ENCODE results near the gene ZNF487. TPM values are rescaled to one million over a fixed set of nuclear protein-coding genes. Genes with fewer than 3 reads are reported as not detected.

Gene ZNF487
- total and polyA plus RNA-seq, 2 of the 13 experiments (the other 11 are each of a cell fraction or from before 2014, with no cell fraction given), result 7.4 to 8.8 TPM

- peak; percentile 47; the same call in 1 of the 2 replicates for TF ChIP-seq ATM (IDR thresholded peaks at IDR 0.05; ENCODE audit: borderline replicate concordance)
- TF ChIP-seq ZNF317 (CRISPR knock-in tag; IDR thresholded peaks at IDR 0.05), result peak; percentile 92
- peak; percentile 96 for TF ChIP-seq MED13 (CRISPR knock-in tag; IDR thresholded peaks at IDR 0.05)
- peak in 1 of 2 experiments; percentile 90; a peak in 2 of 4 replicates for TF ChIP-seq ATF4 (CRISPR knock-in tag; IDR thresholded peaks at IDR 0.05)
- TF ChIP-seq MEIS2 (CRISPR knock-in tag; IDR thresholded peaks at IDR 0.05), result peak; percentile 93
- TF ChIP-seq ZBTB7A (CRISPR knock-in tag; IDR thresholded peaks at IDR 0.05), result peak; percentile 95
- peak; percentile 89 for TF ChIP-seq ZNF777 (CRISPR knock-in tag; IDR thresholded peaks at IDR 0.05)
- no peak for TF ChIP-seq ZNF468 (CRISPR knock-in tag; IDR thresholded peaks at IDR 0.05)
- peak; percentile 32 for TF ChIP-seq STAG1 (CRISPR knock-in tag; IDR thresholded peaks at IDR 0.05)
- peak; percentile 91 for TF ChIP-seq FOXA3 (CRISPR knock-in tag; IDR thresholded peaks at IDR 0.05)
- TF ChIP-seq NR2F2 (IDR thresholded peaks at IDR 0.05; ENCODE audit: borderline replicate concordance, low read depth), result peak; percentile 56; the same call in 1 of the 2 replicates
- TF ChIP-seq EZH2 (conservative IDR thresholded peaks at IDR 0.05; ENCODE audit: low read depth, low read length), result no peak
- TF ChIP-seq ZNF570 (CRISPR knock-in tag; IDR thresholded peaks at IDR 0.05; ENCODE audit: borderline replicate concordance), result peak; percentile 74; the same call in 1 of the 2 replicates
- no peak for TF ChIP-seq GPBP1L1 (CRISPR knock-in tag; IDR thresholded peaks at IDR 0.05)
- TF ChIP-seq, protein P1, sequence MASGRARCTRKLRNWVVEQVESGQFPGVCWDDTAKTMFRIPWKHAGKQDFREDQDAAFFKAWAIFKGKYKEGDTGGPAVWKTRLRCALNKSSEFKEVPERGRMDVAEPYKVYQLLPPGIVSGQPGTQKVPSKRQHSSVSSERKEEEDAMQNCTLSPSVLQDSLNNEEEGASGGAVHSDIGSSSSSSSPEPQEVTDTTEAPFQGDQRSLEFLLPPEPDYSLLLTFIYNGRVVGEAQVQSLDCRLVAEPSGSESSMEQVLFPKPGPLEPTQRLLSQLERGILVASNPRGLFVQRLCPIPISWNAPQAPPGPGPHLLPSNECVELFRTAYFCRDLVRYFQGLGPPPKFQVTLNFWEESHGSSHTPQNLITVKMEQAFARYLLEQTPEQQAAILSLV (CRISPR knock-in tag; IDR thresholded peaks at IDR 0.05; ENCODE audit: borderline replicate concordance), result peak; percentile 98
- no peak for TF ChIP-seq SYNCRIP (IDR thresholded peaks at IDR 0.05; ENCODE audit: insufficient read depth, low read depth, low read length)
- peak; percentile 94 for TF ChIP-seq ZNF710 (CRISPR knock-in tag; IDR thresholded peaks at IDR 0.05; ENCODE audit: borderline replicate concordance)
- peak; percentile 92 for TF ChIP-seq HMG20A (CRISPR knock-in tag; IDR thresholded peaks at IDR 0.05; ENCODE audit: borderline replicate concordance)
- no peak for TF ChIP-seq CEBPZ (IDR thresholded peaks at IDR 0.05; ENCODE audit: low read length)
- TF ChIP-seq BCL6 (CRISPR knock-in tag; IDR thresholded peaks at IDR 0.05), result peak; percentile 89
- peak; percentile 81; the same call in 1 of the 2 replicates for TF ChIP-seq RNF2 (conservative IDR thresholded peaks at IDR 0.05; ENCODE audit: low read depth)
These were observed 16.3 kb upstream of the ZNF487 start (continued) for GRCh38 chr10:43420369-43421200.

Measured in HepG2 (cell line).